ENCODE data around the gene AUNIP. TPM values are rescaled to one million over a fixed set of nuclear protein-coding genes. Genes with fewer than 3 reads are reported as not detected.

Gene AUNIP
- total and polyA plus RNA-seq, 2 of the 8 experiments (the other 6 are each of a cell fraction or from before 2014, with no cell fraction given), result 18.6 to 23.2 TPM

GRCh38 chr1:25800703-25801377, 58.4 kb downstream of the AUNIP start (continued):
- no peak for TF ChIP-seq ATF2 (IDR thresholded peaks at IDR 0.05; ENCODE audit: low read length)
- no peak for TF ChIP-seq POLR2A (IDR thresholded peaks at IDR 0.05; ENCODE audit: control extremely low read depth in 1 of 2, low read depth in 2 of 2, low read length in 2 of 2)
- TF ChIP-seq BCL11A (IDR thresholded peaks at IDR 0.05; ENCODE audit: low read depth in 2 of 2, low read length in 2 of 2), result no peak
- no peak for TF ChIP-seq SAP30 (IDR thresholded peaks at IDR 0.05; ENCODE audit: insufficient read depth, insufficient replicate concordance, low read length)
- TF ChIP-seq KDM5A (IDR thresholded peaks at IDR 0.05; ENCODE audit: low read length), result no peak
- TF ChIP-seq CEBPB (IDR thresholded peaks at IDR 0.05; ENCODE audit: low read depth, low read length), result no peak
- no peak for TF ChIP-seq EP300 (IDR thresholded peaks at IDR 0.05; ENCODE audit: borderline replicate concordance in 1 of 2, low read depth in 2 of 2, low read length in 2 of 2)
- no peak for TF ChIP-seq USF2 (IDR thresholded peaks at IDR 0.05; ENCODE audit: low read length)

Data from H1 (cell line).